RKO (cell line): Measurements from ENCODE around the gene SUSD2.
"Not testable (repeated sequence)": the region's sequence is repeated elsewhere in the genome, so short reads cannot be mapped to it uniquely, and the experiment has no call there.

Source experiments
- DNase-seq: peaks from one replicate; pipeline ENCODE4 v3.0.0-alpha.2; 2016; ENCODE audit warnings: low spot score

SUSD2 gene

DNA sequence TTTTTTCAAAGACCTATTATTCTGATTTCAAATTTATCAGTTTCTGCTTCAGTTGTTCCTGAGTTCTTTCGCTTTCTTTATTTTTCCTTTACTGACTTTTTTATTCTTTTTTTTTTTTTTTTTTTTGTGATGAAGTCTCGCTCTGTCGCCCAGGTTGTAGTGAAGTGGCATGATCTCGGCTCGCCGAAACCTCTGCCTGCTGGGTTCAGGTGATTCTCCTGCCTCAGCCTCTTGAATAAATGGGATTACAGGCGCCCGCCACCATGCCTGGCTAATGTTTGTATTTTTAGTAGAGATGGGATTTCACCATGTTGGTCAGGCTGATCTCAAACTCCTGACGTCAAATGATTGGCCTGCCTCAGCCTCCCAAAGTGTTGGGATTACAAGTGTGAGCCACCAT lies 31.8 kb downstream of the SUSD2 start:
- DNase-seq = not testable (repeated sequence)

DNA sequence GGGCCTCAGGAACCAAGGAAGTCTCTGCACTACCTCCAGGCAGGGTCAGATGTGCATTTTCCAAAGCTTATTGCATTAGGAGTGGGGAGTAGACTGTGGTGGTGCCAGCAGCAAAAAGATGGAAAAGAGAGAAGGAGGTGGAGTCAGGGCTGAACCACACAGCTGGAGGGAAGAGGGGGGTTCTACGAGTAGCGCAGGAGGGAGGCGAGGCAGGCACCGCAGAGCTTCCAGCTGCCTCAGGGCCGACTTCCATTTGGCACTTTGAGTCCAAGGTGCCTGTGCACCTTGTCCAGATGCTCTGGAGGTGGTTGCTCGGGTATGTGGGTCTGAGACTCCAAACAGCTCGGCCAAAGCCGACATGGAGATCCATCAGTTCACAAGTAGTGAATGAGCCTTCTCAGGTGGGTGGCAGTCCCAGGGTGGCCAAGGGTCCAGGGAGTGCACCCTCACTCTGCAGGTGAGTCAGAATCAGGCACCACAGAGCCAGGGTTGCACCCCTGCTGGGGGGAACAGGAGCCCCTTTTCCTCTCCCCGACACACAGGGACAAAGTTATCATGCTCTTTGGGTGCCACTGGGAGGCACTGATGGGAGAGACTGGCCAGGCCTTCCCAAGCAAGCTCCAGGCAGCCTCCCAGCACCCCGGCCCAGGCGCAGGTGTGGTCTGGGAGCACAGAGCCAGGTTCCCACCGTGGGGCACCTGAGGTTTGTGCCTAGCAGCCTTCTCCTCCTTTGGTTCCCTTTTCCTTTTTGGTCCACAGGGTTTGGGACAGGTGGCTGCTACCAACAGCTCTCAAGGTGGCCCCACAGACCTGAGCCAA lies 33.4 kb downstream of the SUSD2 start:
- no peak for DNase-seq

DNA sequence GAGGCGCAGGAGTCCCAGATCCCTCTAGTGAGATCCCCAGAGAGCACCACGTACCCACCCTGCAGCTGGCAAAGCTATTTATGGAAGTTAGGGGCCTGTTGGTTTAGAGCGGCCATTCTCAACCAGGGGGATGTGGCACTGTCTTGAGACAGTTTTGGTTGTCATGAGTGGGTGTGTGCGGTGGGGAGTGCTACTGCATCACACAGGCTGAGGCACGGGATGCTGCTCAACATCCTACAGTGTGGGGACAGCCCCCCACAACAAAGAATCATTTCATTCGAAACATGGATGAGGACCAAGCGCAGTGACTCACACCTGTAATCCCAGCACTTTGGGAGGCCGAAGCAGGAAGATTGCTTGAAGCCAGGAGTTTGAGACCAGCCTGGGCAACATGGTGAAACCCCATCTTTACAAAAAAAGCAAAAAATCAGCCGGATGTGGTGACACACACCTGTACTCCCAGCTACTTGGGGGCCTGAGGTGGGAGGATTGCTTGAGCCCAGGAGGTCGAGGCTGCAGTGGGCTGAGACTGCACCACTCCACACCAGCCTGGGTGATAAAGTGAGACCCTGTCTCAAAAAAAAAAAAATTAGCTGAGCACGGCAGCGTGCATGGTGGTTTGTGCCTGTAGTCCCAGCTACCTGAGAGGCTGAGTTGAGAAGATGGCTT lies 35.4 kb downstream of the SUSD2 start:
- DNase-seq = no peak

DNA sequence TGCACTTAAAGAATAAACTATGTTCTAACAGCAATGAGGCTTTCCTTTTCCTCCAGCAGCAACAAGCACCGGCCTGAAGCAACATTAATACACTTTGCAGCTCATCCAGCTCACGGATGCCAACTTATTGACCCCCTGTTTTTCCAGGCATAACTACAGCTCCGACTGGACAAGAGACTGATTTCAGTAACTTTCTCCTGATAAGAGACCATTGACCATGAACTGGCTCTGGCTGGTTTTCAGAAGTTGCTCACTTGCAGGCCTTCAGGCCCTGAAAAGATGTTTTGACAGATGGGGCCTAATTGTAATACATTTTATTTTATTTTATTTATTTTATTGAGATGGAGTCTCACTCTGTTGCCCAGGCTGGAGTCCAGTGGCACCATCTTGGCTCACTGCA lies 36.1 kb downstream of the SUSD2 start:
- no peak for DNase-seq

DNA sequence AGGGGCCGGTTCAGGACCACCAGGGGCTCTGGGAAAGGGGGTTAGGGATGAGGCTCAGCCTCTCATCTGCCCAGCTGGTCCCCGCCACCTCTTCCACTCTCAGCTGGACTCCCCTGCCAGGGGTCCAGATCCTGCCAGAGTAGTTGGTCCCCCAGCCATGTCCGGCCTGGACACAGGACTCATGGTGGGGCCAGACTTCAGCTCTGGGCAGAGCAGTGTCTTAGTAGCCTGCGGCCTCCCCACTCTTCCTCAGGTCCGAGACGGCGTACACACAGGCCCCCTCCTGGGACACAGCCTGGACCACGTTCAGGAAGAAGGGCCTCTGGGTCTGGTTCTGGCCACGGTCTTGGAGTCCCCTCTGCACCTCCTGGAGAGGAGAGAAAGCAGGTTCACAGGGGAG lies 38.5 kb downstream of the SUSD2 start:
- no peak for DNase-seq

DNA sequence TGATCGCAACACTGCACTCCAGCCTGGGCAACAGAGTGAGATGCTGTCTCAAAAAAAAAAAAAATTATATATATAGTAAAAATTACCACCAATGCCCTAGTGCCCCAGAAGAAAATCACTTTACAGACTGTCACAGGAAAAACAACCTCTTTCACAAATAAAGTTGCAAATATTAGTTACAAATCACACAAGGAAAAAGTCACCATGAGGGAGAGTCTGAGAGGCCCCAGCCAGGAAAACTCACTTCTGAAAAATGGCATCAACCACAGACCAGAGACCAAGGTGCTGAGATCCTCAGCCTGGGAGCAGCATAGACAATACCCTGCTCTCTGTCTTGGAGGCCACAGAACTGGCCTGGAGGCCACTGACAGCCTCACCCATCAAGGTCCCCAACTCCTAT lies 43.2 kb downstream of the SUSD2 start:
- DNase-seq = no peak

DNA sequence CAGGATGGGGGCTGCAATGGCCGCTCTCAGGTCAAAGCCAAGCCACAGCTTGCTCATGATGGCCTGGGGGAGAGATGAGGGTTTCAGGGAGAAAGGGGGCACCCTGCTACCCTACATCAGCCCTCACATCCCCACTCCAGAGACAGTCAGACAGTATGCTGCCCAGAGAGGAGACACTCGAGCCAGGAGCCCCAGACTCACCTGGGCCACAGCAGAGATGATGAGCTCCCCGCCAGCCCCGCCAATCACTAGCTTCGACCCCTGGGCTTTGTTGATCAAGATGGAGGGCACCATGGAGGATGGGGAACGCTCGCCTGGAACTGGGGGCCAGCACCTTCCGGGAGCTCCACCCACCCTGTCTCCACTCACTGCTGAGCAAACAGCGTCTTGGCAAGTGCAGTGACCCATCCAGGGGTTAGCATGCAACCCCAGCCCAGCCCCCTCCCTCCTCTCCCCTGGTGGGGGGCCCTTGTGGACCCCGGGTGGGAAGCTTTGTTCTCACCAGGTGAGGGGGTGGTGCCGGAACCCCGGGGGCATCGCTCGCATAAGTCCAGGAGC lies 43.8 kb downstream of the SUSD2 start:
- no peak for DNase-seq

DNA sequence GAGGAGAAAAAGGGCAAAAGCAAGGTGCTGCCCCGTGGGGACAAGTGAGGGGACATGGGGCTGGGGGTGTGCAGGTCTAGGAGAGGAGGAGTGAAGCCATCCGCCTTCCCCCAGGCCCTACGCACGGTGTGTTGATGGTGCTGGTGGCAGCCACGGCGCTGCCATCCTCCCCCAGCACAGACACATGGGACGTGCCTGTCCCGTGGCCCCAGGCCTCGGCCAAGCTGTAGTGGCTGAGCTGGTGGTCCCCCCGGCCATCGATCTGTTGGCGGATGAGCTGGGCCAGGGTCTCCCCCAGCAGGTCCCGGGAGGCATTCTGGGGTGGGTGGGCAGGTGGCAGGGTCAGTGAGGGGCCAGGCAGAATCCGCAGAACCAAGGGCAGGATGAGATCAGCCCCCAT lies 44.7 kb downstream of the SUSD2 start:
- no peak for DNase-seq

DNA sequence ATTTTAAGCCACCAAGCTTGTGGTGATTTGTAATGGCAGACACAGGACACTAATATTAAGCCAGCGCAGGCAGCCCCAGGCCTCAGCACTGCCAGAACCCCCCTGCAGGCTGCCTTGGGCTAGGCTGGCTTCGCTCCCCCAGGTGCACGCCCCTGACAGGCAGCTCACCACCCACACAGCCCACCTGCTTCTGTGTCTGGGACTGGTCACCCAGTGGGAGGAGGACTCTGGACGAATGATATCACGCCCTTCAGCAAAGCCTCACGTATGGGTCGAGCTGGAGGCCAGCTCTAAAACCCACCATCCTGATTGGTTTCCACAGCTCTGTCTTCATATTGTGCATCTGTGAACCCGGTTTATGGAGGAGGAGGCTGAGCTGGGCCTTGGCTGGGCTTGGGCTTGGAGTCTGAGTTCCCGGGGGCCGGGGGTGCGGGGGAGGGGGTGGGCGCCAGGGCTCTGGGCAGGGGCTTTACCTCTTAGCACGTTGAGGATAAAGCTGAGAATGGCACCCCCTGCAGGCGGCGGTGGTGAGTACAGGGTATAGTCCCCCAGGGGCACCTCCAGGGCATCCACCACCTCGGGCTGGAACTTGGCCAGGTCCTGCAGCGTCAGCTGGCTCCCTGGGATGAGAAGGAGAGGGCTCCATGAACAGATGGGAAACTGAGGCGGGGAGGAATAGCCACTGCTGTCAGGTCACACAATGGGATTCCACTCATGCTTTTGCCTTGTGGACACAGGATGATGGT lies 49.8 kb downstream of the SUSD2 start:
- no peak for DNase-seq

DNA sequence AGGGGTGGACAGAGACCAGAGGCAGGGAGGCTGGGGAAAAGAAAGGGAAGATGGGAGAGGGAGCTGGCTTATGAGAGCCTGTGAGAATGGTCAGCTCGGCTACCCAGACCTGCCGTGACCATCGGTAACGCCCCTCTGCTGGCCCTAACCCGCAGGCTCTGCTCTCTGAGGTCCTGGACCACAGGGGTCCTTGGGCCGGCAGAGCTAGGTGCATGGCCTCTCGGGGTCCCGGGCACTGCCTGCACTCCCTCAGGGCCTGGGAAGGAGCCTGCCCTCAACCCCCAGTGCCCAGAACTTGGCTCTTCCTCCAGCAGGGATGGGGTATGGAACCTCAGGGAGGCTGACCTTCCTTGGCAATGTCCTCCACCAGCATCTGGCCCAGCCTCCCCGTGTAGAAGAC lies 50.4 kb downstream of the SUSD2 start:
- no peak for DNase-seq

DNA sequence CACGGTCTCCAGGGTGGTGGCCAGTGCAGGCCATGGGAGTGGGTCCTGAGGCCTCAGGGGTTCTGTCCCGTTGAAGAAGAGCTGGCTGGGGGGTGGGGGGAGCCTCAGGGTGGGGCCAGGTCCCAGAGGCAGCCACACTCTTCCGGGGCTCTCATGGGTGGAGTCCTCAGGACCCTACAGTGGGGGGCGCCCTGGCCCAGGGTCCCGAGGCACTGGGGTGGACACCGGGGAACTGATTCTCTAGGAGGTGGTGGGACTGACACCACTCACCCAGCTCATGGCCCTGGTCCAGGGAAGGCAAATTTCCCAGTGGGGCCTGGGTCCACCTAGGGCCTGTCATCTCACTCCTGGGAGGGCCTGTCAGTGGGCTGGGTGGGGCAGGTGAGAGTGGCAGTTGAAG lies 50.8 kb downstream of the SUSD2 start:
- DNase-seq = no peak

DNA sequence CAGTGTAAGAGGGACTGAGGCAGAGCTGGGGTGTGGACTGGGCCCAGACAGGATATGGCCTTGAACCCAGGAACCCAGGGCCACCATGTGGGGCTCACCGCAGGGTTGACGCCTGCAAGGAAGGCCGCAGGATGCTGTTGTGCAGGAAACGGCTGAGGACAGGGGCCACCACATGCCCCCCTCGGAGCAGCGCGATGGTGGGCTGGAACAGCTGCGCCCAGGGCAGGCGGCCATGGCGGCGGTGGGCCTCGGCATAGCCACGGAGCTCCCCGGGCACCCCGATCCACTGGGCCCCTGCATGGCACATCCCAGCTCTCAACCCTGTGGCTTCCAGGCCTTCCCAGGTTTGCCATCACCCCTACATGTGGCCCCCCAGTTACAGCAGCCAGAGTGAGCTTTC lies 51.4 kb downstream of the SUSD2 start:
- DNase-seq = no peak

DNA sequence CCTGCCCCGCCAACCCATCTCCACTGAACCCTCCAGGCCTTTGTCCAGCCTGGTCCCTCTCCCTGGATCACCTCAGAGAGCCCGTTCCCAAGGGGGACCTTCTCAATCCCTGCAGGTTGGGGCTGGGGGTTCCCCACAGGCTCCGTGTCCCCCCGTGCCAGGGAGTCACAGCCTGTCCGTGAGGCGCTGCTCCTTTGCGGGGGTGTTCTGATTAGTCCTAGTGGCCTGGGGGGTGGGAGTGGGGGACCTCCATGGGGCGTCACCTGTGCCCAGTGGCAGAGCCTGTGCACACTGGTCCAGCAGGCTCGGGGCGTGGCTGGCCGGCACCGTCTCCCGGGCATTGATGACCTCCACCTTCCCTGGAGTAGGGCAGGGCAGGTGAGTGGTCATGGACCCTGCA lies 51.9 kb downstream of the SUSD2 start:
- no peak for DNase-seq

DNA sequence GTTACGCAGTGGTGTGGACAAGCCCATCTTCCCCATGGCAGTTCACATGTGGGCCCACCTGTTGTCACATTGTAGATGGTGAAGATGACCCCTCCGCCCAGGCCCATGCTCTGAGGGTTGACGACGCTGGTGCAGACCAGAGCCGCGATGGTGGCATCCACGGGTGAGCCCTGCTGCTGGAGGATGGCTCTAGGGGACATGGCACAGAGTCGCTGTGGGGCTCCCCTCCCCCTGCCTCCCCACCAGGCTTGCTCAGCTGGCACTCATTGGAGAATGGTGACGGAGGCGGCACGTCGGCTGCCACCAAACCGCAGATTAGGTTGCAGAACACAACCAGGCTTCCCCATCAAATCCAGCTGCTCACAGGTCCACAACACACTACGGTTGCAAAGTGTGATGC lies 52.5 kb downstream of the SUSD2 start:
- no peak for DNase-seq

DNA sequence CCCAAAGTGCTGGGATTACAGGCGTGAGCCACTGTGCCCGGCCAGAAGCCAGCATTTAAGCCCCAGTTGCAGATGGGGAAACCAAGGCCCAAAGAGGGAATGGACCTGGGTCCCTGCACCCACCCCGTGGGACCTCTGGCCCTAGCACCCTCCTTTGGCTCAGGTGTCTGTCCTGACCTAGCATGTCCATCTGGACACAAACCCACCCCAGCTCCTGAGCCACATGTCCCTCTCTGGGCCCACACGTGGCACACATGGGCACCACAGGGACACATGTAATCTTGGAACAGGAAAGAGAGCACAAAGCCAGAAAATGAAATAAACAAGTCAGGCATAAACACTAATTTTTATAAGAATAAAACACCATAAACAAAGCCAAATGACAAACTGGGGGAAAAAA lies 54.0 kb downstream of the SUSD2 start:
- DNase-seq = no peak

DNA sequence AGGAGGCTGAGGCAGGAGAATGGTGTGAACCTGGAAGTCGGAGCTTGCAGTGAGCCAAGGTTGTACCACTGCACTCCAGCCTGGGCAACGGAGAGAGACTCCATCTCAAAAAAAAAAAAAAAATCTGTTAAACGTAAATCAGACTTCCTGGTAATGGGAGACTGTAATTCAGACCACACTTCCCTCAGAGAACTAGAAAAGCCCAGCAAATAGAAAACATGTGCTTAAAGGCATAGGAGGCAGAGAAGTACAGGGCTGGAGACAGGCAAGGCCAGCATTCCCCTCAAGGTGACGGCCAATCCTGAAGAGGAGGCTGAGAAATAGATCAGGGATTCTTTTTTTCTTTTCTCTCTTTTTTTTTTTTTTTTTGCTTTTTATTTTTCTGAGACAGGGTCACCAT lies 55.4 kb downstream of the SUSD2 start:
- DNase-seq = no peak

DNA sequence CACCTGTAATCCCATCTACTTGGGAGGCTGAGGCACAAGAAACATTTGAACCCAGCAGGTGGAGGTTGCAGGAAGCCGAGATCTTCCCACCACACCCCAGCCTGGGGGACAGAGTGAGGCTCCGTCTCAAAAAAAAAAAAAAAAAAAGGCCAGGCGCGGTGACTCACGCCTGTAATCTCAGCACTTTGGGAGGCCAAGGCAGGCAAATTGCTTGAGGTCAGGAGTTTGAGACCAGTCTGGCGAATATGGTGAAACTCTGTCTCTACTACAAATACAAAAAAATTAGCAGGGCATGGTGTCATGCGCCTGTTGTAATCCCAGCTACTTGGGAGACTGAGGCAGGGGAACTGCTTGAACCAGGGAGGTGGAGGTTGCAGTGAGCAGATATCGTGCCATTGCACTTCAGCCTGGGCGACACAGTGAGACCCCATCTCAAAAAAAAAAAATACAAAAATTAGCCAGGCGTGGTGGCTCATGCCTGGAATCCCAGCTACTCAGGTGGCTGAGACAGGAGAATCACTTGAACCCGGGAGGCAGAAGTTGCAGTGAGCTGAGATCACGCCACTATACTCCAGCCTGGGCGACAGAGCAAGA lies 56.9 kb downstream of the SUSD2 start:
- not testable (repeated sequence) for DNase-seq
